Astrocyte (in vitro differentiated cells and primary cell): ENCODE data around the gene CLIP3.

Experiments used
- EZH2 ChIP-seq: IDR thresholded peaks from 2 replicates; pipeline ENCODE4 v1.6.1; 2012; ENCODE audit warnings: mild to moderate bottlenecking, low read length, inconsistent platforms; ENCODE audit not compliant: insufficient read depth
- TF ChIP-seq, protein P1 (sequence below): IDR thresholded peaks from 2 replicates; pipeline ENCODE4 v1.5.1; 2011; ENCODE audit warnings: low read depth, mild to moderate bottlenecking, inconsistent platforms, low read length, moderate library complexity; ENCODE audit not compliant: insufficient read depth

DNA sequence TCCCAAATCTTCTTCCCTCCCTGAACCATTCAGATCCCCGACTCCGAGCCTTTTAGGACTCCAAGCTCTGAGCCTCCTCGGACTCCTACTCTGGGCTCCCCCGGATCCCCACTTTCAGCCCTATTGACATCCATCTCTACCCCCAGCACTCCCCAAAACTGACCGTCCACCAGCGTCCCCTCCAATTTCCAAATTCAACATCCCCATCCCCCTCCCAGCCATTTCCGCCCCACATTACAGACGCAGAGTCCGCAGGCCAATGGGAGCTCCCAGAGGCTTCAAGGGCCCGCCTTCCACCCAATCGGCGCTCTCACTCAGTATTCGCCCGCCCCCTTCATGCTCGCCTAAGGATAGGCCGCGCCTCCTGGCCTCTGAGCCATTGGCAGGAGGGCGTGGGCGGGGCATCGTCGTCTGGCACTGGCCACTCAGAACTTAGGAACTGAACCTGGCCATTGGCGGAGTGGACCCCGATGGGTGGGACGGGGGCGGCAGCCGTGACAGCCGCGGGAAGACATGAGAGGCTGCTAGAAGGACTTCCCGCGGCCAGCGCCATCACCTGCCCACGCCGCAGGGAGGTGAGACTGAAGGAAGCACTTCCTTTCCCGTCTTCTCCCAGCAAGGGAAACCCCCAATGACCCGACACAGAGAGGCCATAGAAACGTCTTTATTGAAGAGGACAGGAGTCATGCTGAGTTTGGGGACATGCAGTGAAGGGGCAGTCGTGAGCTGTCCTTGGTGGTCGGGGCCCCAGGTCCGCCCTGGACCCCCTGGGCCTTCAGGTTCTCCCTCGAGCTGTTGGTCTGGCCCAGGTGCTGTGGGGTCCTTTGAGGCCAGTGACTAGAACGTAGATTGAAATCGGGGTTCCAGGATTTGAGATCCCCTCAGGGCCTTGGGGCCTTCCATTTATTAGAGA is 18.4 kb downstream of the CLIP3 start, which contains the start of gene ALKBH6:
- TF ChIP-seq, protein P1, sequence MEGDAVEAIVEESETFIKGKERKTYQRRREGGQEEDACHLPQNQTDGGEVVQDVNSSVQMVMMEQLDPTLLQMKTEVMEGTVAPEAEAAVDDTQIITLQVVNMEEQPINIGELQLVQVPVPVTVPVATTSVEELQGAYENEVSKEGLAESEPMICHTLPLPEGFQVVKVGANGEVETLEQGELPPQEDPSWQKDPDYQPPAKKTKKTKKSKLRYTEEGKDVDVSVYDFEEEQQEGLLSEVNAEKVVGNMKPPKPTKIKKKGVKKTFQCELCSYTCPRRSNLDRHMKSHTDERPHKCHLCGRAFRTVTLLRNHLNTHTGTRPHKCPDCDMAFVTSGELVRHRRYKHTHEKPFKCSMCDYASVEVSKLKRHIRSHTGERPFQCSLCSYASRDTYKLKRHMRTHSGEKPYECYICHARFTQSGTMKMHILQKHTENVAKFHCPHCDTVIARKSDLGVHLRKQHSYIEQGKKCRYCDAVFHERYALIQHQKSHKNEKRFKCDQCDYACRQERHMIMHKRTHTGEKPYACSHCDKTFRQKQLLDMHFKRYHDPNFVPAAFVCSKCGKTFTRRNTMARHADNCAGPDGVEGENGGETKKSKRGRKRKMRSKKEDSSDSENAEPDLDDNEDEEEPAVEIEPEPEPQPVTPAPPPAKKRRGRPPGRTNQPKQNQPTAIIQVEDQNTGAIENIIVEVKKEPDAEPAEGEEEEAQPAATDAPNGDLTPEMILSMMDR = no peak
- no peak for TF ChIP-seq EZH2
